H9 (cell line): ENCODE data around the gene LRRC45. TPM values are rescaled to one million over a fixed set of nuclear protein-coding genes. Genes with fewer than 3 reads are reported as not detected.

ENCODE experiments used
- DNase-seq: peaks from one replicate; pipeline ENCODE4 v3.0.0-alpha.2; 2017
- H2AFZ ChIP-seq: one replicate; pipeline ENCODE4 v1.6.1; 2013; ENCODE audit warnings: mild to moderate bottlenecking, low read length, control low read depth, moderate library complexity
- H2AK5ac ChIP-seq: 2 replicates; pipeline ENCODE4 v1.6.1; 2013; ENCODE audit warnings: low read length, control low read depth, mixed read lengths; ENCODE audit not compliant: insufficient read length
- H2BK120ac ChIP-seq: one replicate; pipeline ENCODE4 v1.6.1; 2013; ENCODE audit warnings: low read depth, mild to moderate bottlenecking, low read length, control low read depth, inconsistent platforms; ENCODE audit not compliant: poor library complexity, severe bottlenecking
- H2BK12ac ChIP-seq: 2 replicates; pipeline ENCODE4 v1.6.1; 2013; ENCODE audit warnings: low read length, control low read depth, mixed read lengths, low read depth; ENCODE audit not compliant: insufficient read length
- H2BK15ac ChIP-seq: 2 replicates; pipeline ENCODE4 v1.6.1; 2013; ENCODE audit warnings: low read depth, low read length, control low read depth
- H2BK20ac ChIP-seq: one replicate; pipeline ENCODE4 v1.6.1; 2013; ENCODE audit warnings: low read depth, mild to moderate bottlenecking, low read length, control low read depth, inconsistent platforms; ENCODE audit not compliant: poor library complexity, severe bottlenecking
- H2BK5ac ChIP-seq: 2 replicates; pipeline ENCODE4 v1.6.1; 2013; ENCODE audit warnings: low read length, control low read depth, mixed read lengths; ENCODE audit not compliant: insufficient read length
- H3K14ac ChIP-seq: 2 replicates; pipeline ENCODE4 v1.6.1; 2013; ENCODE audit warnings: low read length, control low read depth; ENCODE audit not compliant: insufficient read depth
- H3K18ac ChIP-seq: 2 replicates; pipeline ENCODE4 v1.6.1; 2013; ENCODE audit warnings: low read depth, mild to moderate bottlenecking, mixed read lengths, low read length, control low read depth; ENCODE audit not compliant: insufficient read length
- H3K23ac ChIP-seq: 2 replicates; pipeline ENCODE4 v1.6.1; 2013; ENCODE audit warnings: low read length, control low read depth, mixed read lengths, low read depth; ENCODE audit not compliant: insufficient read length
- H3K23me2 ChIP-seq: 2 replicates; pipeline ENCODE4 v1.6.1; 2013; ENCODE audit warnings: low read depth, mild to moderate bottlenecking, mixed read lengths, low read length, control low read depth; ENCODE audit not compliant: insufficient read length, poor library complexity, severe bottlenecking
- H3K27ac ChIP-seq: 2 replicates; pipeline ENCODE4 v1.5.1; 2013; ENCODE audit warnings: low read length, control low read depth, mixed read lengths, low read depth; ENCODE audit not compliant: insufficient read length
- H3K27me3 ChIP-seq: 2 replicates; pipeline ENCODE4 v1.6.1; 2013; ENCODE audit warnings: low read length, control low read depth, inconsistent platforms; ENCODE audit not compliant: insufficient read depth
- H3K4ac ChIP-seq: 2 replicates; pipeline ENCODE4 v1.6.1; 2013; ENCODE audit warnings: low read depth, mild to moderate bottlenecking, control low read depth, inconsistent platforms, low read length, moderate library complexity
- H3K4me1 ChIP-seq: 2 replicates; pipeline ENCODE4 v1.6.1; 2013; ENCODE audit warnings: low read length, control low read depth, inconsistent platforms; ENCODE audit not compliant: insufficient read depth
- H3K4me2 ChIP-seq: 2 replicates; pipeline ENCODE4 v1.6.1; 2013; ENCODE audit warnings: low read length, control low read depth, mixed read lengths; ENCODE audit not compliant: insufficient read length, insufficient read depth
- H3K56ac ChIP-seq: 2 replicates; pipeline ENCODE4 v1.6.1; 2013; ENCODE audit warnings: low read depth, mild to moderate bottlenecking, mixed read lengths, low read length, control low read depth; ENCODE audit not compliant: insufficient read length
- H3K79me1 ChIP-seq: 2 replicates; pipeline ENCODE4 v1.6.1; 2013; ENCODE audit warnings: low read depth, mild to moderate bottlenecking, moderate library complexity, low read length, control low read depth, inconsistent platforms; ENCODE audit not compliant: insufficient read depth, poor library complexity, severe bottlenecking
- H3K79me2 ChIP-seq: 2 replicates; pipeline ENCODE4 v1.6.1; 2013; ENCODE audit warnings: low read length, control low read depth, inconsistent platforms; ENCODE audit not compliant: insufficient read depth
- H3K9ac ChIP-seq: 2 replicates; pipeline ENCODE4 v1.6.1; 2013; ENCODE audit warnings: low read length, control low read depth, mixed read lengths; ENCODE audit not compliant: insufficient read length; ENCODE audit errors: extremely low read depth
- H3K9me3 ChIP-seq: one replicate; pipeline ENCODE4 v1.6.1; 2013; ENCODE audit warnings: low read depth, low read length, inconsistent platforms; ENCODE audit not compliant: control insufficient read depth
- H3T11ph ChIP-seq: one replicate; pipeline ENCODE4 v1.6.1; 2013; ENCODE audit warnings: mild to moderate bottlenecking, low read length, control low read depth, inconsistent platforms
- H4K20me1 ChIP-seq: one replicate; pipeline ENCODE4 v1.6.1; 2013; ENCODE audit not compliant: control insufficient read depth, insufficient read length, insufficient read depth
- H4K5ac ChIP-seq: 2 replicates; pipeline ENCODE4 v1.6.1; 2013; ENCODE audit warnings: low read depth, mild to moderate bottlenecking, mixed read lengths, low read length, control low read depth; ENCODE audit not compliant: insufficient read length
- H4K8ac ChIP-seq: replicated peaks from 2 replicates; pipeline ENCODE4 v1.6.1; 2013; ENCODE audit warnings: low read length, control low read depth, mixed read lengths, low read depth; ENCODE audit not compliant: insufficient read length
- H4K91ac ChIP-seq: 2 replicates; pipeline ENCODE4 v1.6.1; 2013; ENCODE audit warnings: low read depth, mild to moderate bottlenecking, moderate library complexity, mixed read lengths, low read length, control low read depth; ENCODE audit not compliant: insufficient read length
- H3K27ac Mint-ChIP-seq, 3 experiments: 2 replicates in 2 of 3; 3 replicates in 1 of 3; pipeline ENCODE4 v1.8.0; 2020 to 2021; ENCODE audit warnings: mixed read lengths in 3 of 3, mild to moderate bottlenecking in 1 of 3, moderate library complexity in 1 of 3
- H3K27me3 Mint-ChIP-seq: 2 replicates; pipeline ENCODE4 v1.8.0; 2021; ENCODE audit warnings: low read depth, mild to moderate bottlenecking, moderate library complexity, mixed read lengths
- H3K36me3 Mint-ChIP-seq, 3 experiments: 2 replicates in 2 of 3; 3 replicates in 1 of 3; pipeline ENCODE4 v1.8.0; 2020 to 2021; ENCODE audit warnings: low read depth in 3 of 3, mixed read lengths in 3 of 3; ENCODE audit not compliant: insufficient read depth in 1 of 3
- H3K4me1 Mint-ChIP-seq, 2 experiments: 2 replicates each; pipeline ENCODE4 v1.8.0; 2020; ENCODE audit warnings: mixed read lengths in 2 of 2
- H3K4me3 Mint-ChIP-seq, 2 experiments: 2 replicates in 1 of 2; 3 replicates in 1 of 2; pipeline ENCODE4 v1.8.0; 2020 to 2021; ENCODE audit warnings: mild to moderate bottlenecking in 2 of 2, mixed read lengths in 2 of 2, moderate library complexity in 1 of 2
- H3K9me3 Mint-ChIP-seq, 2 experiments: 2 replicates in 1 of 2; 3 replicates in 1 of 2; pipeline ENCODE4 v1.8.0; 2020; ENCODE audit warnings: mild to moderate bottlenecking in 2 of 2, mixed read lengths in 2 of 2, moderate library complexity in 1 of 2
- WGBS: extraction: QIAGEN DNeasy Blood & Tissue Kit; methylation state at CpG from one replicate; pipeline ENCODE4 v1.1.7; 2013; ENCODE audit warnings: missing lambda C conversion rate, low lambda C conversion rate, mixed read lengths; ENCODE audit not compliant: insufficient read length; ENCODE audit errors: extremely low coverage; 5-methylcytosine and 5-hydroxymethylcytosine counted together
- total RNA-seq: library from RNA; stranded (reverse); gene quantifications from 2 replicates; pipeline ENCODE4 v1.2.1, GENCODE V29; 2021
- TF ChIP-seq, protein P1 (sequence below): fragments of 200-600 bp; sonication (generic); conservative IDR thresholded peaks from 3 replicates; pipeline ENCODE4 v1.8.0; 2021; ENCODE audit warnings: antibody characterized with exemption, mild to moderate bottlenecking

LRRC45 gene
- total RNA-seq, 1 experiment from 2014 or later: 28.7 TPM

DNA sequence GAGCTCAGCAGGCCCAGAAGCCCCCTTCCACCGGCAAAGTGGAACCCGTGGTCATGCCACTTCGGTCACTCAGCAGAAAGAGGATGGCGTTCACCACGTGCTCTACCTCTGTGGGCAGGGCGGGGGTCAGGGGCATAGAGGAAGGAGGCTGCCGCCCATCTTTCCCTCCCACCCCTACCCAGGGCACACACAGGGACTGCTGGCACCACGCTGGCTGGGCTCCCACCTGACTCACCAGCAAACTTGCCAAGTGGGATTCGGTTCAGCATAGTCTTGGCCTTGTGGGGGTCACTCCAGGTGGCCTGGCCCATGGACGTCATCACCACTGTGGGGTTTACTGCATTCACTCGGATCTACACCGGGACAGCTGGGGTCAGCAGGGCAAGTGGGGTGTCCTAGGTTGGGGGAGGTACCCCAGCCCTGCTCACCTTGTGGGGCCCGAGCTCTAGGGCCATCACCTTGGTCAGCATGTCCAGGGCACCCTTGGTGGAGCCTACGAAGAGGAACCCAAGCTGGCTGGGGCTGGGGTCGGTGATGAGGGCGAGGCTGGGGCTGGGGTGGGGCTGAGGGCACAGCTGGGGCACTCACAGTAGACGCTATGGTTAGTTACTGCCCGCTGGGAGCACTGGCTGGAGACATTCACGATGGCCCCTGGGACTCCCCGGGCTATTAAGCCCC, 13.0 kb downstream of the LRRC45 start:
- Histone ChIP-seq H3K56ac (no peak overlapping the region), H2AK5ac (no peak overlapping the region), H2BK15ac (no peak overlapping the region), H2BK120ac (no peak overlapping the region), H3K27ac (no peak overlapping the region), H4K91ac (no peak overlapping the region), H3K4me1 (no peaks in the 10 kb centered on the region), H3K23me2 (peaks cover 8% of the 10 kb centered on the region), H3K9ac (no peak overlapping the region), H3K14ac (no peak overlapping the region), H2AFZ (no peak overlapping the region), H3T11ph (no peak overlapping the region), H3K9me3 (no peaks in the 10 kb centered on the region), H2BK5ac (no peak overlapping the region), H3K4me2 (no peak overlapping the region), H4K20me1 (no peaks in the 10 kb centered on the region), H3K4ac (no peak overlapping the region), H2BK12ac (no peak overlapping the region), H3K18ac (no peak overlapping the region), H3K27me3 (no peaks in the 10 kb centered on the region; the same call in 1 of the 2 replicates), H3K79me2 (no peaks in the 10 kb centered on the region), H3K79me1 (no peaks in the 10 kb centered on the region), H3K23ac (no peak overlapping the region), H4K5ac (no peak overlapping the region), H2BK20ac (no peak overlapping the region), H4K8ac (no peak overlapping the region)
- peaks cover 8 to 14% (median 12%) of the 10 kb centered on the region in 3 experiments; a peak in 5 of 7 replicates for H3K36me3 Mint-ChIP-seq
- DNase-seq: no peak
- H3K9me3 Mint-ChIP-seq: no peaks in the 10 kb centered on the region; a peak in 1 of 5 replicates
- H3K4me1 Mint-ChIP-seq: peaks cover 10 to 25% of the 10 kb centered on the region in 2 experiments
- peaks cover 14% of the 10 kb centered on the region for H3K27me3 Mint-ChIP-seq
- peak overlapping the region; percentile 74 to 79 for H3K4me3 Mint-ChIP-seq
- WGBS: no CpG with 5 or more reads among the region's 20 CpGs
- TF ChIP-seq, protein P1, sequence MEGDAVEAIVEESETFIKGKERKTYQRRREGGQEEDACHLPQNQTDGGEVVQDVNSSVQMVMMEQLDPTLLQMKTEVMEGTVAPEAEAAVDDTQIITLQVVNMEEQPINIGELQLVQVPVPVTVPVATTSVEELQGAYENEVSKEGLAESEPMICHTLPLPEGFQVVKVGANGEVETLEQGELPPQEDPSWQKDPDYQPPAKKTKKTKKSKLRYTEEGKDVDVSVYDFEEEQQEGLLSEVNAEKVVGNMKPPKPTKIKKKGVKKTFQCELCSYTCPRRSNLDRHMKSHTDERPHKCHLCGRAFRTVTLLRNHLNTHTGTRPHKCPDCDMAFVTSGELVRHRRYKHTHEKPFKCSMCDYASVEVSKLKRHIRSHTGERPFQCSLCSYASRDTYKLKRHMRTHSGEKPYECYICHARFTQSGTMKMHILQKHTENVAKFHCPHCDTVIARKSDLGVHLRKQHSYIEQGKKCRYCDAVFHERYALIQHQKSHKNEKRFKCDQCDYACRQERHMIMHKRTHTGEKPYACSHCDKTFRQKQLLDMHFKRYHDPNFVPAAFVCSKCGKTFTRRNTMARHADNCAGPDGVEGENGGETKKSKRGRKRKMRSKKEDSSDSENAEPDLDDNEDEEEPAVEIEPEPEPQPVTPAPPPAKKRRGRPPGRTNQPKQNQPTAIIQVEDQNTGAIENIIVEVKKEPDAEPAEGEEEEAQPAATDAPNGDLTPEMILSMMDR: no peak
- H3K27ac Mint-ChIP-seq: no peak overlapping the region; a peak in 1 of 7 replicates
